ENCODE measurements around the gene ARHGAP26. TPM values are rescaled to one million over a fixed set of nuclear protein-coding genes. Genes with fewer than 3 reads are reported as not detected.

ARHGAP26 gene
- polyA plus RNA-seq, 1 donor (not counting 4 experiments of a cell fraction or from before 2014, with no cell fraction given), result 3.9 TPM

DNA sequence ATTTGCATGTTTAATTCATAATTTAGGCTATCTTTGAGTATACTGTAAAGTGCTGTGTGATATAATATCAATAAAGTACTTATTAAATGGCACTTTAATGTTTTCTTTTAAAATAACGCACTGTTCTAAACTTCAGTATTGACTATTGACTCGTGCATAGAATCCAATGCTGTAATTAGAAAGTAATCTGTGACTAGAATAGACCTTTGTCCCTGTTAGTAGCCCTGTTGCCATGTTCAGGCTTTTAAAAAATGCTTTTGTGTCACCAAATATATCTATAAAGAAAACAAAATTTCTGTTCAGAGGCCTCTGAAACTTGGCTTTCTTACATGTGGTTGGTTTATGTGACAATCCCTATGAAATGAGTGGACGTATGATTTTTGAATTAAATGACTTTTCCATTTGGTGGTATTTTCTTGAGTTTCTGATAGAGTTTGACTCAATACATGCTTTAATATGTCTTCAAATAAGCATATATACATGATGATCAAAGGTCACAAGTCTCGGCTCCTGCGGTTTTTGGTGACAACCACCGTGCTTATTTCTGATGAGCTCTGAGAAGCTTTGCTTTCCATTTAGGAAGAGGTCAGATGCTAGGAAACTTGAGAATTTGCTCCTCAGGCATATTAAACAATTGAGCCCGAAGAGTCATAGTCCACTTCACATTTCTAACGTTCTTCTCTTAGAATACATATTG lies 458.6 kb downstream of the ARHGAP26 start:
- no peaks in the 10 kb centered on the region for H3K79me2 ChIP-seq (ENCODE audit: control insufficient read depth, insufficient read depth, low read length)
- no peaks in the 10 kb centered on the region for H3K9me1 ChIP-seq (ENCODE audit: control insufficient read depth, extremely low read depth, insufficient read depth, low read length)
- dilution Hi-C loops (cut with MboI; ENCODE audit: extremely low pct_ligation_motif_present, low sequenced_read_pairs), result no loop called here
- H2AFZ ChIP-seq (ENCODE audit: control insufficient read depth, low read length), result no peak overlapping the region
- H3K27ac ChIP-seq (ENCODE audit: control insufficient read depth, insufficient read depth, low read length), result no peak overlapping the region
- no peaks in the 10 kb centered on the region for H3K9me3 ChIP-seq (ENCODE audit: control insufficient read depth, low read depth, low read length)
- H4K20me1 ChIP-seq (ENCODE audit: control insufficient read depth, extremely low read depth, insufficient read depth, low read length), result no peaks in the 10 kb centered on the region
- no peaks in the 10 kb centered on the region for H3K36me3 ChIP-seq (ENCODE audit: control insufficient read depth in 2 of 2, extremely low read depth in 1 of 2, insufficient read depth in 2 of 2, low read length in 2 of 2)
- H3K27me3 ChIP-seq (ENCODE audit: control insufficient read depth, extremely low read depth, insufficient read depth, low read length), result no peaks in the 10 kb centered on the region
- TF ChIP-seq, protein P1, sequence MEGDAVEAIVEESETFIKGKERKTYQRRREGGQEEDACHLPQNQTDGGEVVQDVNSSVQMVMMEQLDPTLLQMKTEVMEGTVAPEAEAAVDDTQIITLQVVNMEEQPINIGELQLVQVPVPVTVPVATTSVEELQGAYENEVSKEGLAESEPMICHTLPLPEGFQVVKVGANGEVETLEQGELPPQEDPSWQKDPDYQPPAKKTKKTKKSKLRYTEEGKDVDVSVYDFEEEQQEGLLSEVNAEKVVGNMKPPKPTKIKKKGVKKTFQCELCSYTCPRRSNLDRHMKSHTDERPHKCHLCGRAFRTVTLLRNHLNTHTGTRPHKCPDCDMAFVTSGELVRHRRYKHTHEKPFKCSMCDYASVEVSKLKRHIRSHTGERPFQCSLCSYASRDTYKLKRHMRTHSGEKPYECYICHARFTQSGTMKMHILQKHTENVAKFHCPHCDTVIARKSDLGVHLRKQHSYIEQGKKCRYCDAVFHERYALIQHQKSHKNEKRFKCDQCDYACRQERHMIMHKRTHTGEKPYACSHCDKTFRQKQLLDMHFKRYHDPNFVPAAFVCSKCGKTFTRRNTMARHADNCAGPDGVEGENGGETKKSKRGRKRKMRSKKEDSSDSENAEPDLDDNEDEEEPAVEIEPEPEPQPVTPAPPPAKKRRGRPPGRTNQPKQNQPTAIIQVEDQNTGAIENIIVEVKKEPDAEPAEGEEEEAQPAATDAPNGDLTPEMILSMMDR (optimal IDR thresholded peaks at IDR 0.05 in 1 of 3, IDR thresholded peaks at IDR 0.05 in 1 of 3, conservative IDR thresholded peaks at IDR 0.05 in 1 of 3; ENCODE audit: extremely low read depth in 1 of 3, insufficient read depth in 2 of 3, low read length in 3 of 3), result no peak
- TF ChIP-seq EZH2 (IDR thresholded peaks at IDR 0.05; ENCODE audit: low read length), result no peak
- DNase-seq (ENCODE audit: low read depth, low spot score), result no peak
- H3K4me3 ChIP-seq (ENCODE audit: control insufficient read depth in 2 of 3, extremely low read depth in 1 of 3, insufficient read depth in 2 of 3, low read depth in 1 of 3, low read length in 3 of 3), result no peak overlapping the region
- no peak overlapping the region for H3K4me2 ChIP-seq (ENCODE audit: control insufficient read depth, extremely low read depth, insufficient read depth, low read depth, low read length)
- FAIRE-seq, result no peak
- peaks cover 24% of the 10 kb centered on the region for H3K4me1 ChIP-seq (ENCODE audit: control insufficient read depth, extremely low read depth, insufficient read depth, low read length)
- H3K9ac ChIP-seq (ENCODE audit: control insufficient read depth, extremely low read depth, insufficient read depth, low read length), result no peak overlapping the region

DNA sequence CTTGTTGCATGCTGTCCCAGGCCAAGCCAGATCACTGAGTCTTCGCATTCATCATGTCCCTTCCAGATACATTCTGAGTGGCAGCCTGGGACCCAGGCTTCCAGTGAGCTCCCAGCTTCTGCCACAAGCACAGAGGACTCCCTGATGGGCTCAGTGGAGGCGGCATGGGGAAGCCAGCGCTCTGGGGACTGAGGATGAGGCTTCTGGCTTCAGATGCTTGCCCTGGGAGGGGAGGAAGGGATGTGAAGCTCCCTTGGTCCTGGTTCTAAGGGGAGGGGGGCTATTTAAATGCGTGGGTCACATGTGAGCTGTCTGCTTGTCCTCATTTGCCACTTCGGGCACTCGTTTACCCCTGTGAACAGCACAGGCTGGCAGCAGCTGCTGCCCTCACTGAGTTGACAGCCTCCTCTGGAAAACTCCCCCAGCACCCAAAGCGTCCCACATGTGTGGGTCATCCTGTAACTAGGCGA lies 459.3 kb downstream of the ARHGAP26 start:
- no peaks in the 10 kb centered on the region for H3K36me3 ChIP-seq (ENCODE audit: control insufficient read depth in 2 of 2, extremely low read depth in 1 of 2, insufficient read depth in 2 of 2, low read length in 2 of 2)
- dilution Hi-C loops (cut with MboI; ENCODE audit: extremely low pct_ligation_motif_present, low sequenced_read_pairs), result no loop called here
- FAIRE-seq (no peak), DNase-seq (ENCODE audit: low read depth, low spot score) (no peak)
- H3K9me3 ChIP-seq (ENCODE audit: control insufficient read depth, low read depth, low read length), result no peaks in the 10 kb centered on the region
- no peaks in the 10 kb centered on the region for H3K79me2 ChIP-seq (ENCODE audit: control insufficient read depth, insufficient read depth, low read length)
- no peaks in the 10 kb centered on the region for H3K9me1 ChIP-seq (ENCODE audit: control insufficient read depth, extremely low read depth, insufficient read depth, low read length)
- H4K20me1 ChIP-seq (ENCODE audit: control insufficient read depth, extremely low read depth, insufficient read depth, low read length), result no peaks in the 10 kb centered on the region
- TF ChIP-seq, protein P1 (optimal IDR thresholded peaks at IDR 0.05 in 1 of 3, IDR thresholded peaks at IDR 0.05 in 1 of 3, conservative IDR thresholded peaks at IDR 0.05 in 1 of 3; ENCODE audit: extremely low read depth in 1 of 3, insufficient read depth in 2 of 3, low read length in 3 of 3), result no peak
- TF ChIP-seq EZH2 (IDR thresholded peaks at IDR 0.05; ENCODE audit: low read length), result no peak
- no peak overlapping the region for H3K9ac ChIP-seq (ENCODE audit: control insufficient read depth, extremely low read depth, insufficient read depth, low read length)
- no peak overlapping the region for H3K4me2 ChIP-seq (ENCODE audit: control insufficient read depth, extremely low read depth, insufficient read depth, low read depth, low read length)
- H3K4me3 ChIP-seq (ENCODE audit: control insufficient read depth in 2 of 3, extremely low read depth in 1 of 3, insufficient read depth in 2 of 3, low read depth in 1 of 3, low read length in 3 of 3), result no peak overlapping the region
- H2AFZ ChIP-seq (ENCODE audit: control insufficient read depth, low read length), result no peak overlapping the region
- H3K27ac ChIP-seq (ENCODE audit: control insufficient read depth, insufficient read depth, low read length), result no peak overlapping the region
- no peaks in the 10 kb centered on the region for H3K27me3 ChIP-seq (ENCODE audit: control insufficient read depth, extremely low read depth, insufficient read depth, low read length)
- peaks cover 29% of the 10 kb centered on the region for H3K4me1 ChIP-seq (ENCODE audit: control insufficient read depth, extremely low read depth, insufficient read depth, low read length)

Data from keratinocyte (primary cell).